GM21360 (cell line): ENCODE measurements around the gene CTNNA2.

Experiments used
- ATAC-seq: cut with Tn5 transposase; IDR thresholded peaks from one replicate; pipeline ENCODE4 v1.9.1; 2021; ENCODE audit warnings: mild to moderate bottlenecking, moderate library complexity; ENCODE audit not compliant: unreplicated experiment

Gene CTNNA2

DNA sequence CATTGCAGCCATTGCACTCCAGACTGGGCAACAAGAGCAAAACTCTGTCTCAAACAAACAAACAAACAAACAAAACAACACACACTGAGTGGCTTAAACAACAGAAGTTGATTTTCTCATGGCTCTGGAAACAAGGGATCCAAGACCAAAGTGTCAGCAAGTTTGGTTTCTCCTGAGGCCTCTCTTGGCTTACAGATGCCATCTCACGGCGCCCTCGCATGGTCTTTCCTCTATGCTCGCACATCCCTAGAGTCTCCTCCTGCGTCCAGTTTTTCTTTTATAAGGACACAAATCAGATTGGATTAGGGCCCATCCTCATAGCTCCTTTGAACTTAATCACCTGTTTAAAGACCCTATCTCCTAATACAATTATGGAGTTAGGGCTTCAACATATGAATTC, 925.1 kb downstream of the CTNNA2 start:
- no peak for ATAC-seq

DNA sequence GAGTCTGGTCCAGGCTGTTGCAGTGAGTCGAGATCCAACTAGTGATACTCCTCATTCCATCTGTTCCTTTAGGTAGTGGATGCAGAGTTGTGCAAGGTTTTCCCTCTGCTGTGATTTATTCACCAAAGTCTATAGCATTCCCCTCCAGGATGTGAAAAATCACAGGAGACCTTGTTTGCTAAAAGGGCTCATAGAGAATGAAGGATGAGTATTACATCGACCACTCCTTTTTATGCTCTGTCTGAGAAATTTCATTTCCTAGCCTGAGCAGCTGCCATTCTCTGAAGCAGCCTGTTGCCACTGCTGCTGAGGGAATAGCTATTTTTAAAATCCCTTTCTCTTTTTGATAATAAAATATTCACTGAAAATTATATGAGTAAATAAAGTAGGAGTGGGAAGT, 925.8 kb downstream of the CTNNA2 start:
- no peak for ATAC-seq

DNA sequence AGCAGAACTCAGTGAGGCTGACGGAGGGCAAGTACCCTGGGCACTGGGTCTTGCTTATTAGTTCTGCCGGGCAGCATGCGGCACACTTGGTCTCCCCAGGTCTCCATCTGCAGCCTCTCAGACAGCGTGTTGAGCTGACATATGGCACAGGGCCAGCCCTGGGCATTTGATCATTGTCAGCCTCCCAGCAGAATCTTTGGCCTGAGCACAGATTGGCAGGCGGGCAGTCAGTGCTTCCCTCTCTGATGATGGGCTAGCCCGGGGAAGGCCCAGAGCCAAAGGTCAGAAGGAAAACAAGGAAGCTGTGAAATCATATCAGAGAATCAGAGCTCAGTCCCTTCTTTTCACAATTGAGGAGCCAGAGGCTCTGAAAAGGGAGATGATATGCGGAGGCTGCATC, 941.8 kb downstream of the CTNNA2 start:
- no peak for ATAC-seq

DNA sequence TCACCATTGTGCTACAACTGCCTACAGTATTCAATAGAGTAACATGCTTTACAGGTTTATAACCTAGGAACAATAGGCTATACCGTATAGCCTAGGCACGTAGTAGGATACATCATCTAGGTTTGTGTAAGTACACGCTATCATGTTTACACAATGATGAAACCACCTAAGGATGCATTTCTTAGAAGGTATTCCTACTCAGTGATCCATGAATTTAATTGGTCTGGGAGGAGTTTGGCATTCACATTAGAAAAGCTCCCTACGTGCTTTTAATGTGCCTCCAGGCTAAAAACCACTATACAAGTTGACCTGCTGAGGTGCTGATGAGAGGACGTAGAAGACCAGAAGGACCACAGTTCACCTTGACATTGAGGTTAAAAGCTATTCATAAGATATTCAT, 946.2 kb downstream of the CTNNA2 start:
- ATAC-seq, result no peak

DNA sequence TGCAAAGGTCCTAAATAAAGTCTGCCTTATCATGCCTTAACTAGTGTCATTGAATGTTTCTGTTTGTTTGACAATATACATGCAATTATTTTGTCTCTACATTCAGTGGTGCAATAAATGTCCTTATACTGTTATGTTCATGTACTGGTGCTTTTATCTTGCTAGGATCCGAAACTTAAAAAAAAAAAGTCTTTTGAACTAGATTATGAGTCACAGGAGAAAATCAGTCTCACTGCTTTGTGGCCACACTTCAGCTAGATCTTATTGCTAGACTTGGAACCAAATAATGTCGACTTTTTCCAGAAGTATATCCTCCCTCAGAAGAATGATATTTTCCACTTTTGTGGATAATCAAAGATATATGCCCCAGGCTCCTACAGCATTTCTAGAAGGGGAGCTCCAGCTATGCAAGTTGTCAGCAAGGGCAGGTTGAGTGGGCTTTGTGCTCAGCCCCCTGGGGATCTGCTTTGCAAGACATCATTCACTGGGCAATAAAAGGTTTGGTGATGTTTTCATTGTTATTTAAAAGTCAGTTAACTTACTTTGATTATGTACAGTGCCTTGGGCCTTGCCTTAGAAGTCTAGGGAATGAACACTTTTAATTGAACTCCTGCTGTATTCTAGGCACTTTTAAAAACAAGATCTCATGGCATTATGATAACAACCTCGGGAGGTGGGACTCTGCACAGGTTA, 948.8 kb downstream of the CTNNA2 start:
- ATAC-seq, result peak; percentile 54

DNA sequence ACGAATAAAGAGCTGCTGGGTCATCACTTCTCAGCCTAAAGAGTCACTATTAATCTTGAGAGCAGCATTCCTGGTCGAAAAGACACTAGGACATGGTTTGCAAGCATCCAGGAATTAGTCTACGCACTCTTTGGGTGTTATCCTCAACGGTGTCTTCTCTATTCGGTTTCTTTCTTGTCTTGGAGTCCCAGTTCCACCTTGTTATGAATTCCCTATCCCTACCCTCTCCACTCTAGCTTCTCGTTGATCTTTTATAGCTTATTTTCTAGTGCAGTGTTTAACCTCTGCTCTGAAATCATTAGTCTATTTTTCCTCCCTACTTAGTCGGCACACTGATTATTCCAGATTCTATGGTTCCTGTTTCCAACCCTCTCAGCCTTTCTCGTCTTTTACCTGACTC, 949.8 kb downstream of the CTNNA2 start:
- no peak for ATAC-seq

DNA sequence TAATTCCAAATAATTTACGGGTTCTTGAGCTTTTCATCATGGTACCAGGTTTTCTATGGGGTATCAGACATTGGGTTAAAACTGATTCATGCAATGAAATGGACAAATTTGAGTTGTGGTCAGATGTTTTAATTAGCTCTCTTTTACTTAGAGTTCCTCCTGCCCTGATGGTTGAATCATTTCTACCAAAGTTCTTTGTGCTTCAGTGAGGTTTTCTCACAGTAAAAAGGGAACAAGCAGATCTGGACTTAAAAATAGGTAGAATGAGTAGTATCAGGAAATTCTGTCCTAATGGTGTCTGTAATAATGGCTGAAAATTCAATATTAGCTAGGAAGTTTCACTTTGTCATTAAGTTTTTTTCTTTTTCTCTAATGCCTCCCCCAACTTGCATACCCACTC, 951.4 kb downstream of the CTNNA2 start:
- ATAC-seq, result no peak

DNA sequence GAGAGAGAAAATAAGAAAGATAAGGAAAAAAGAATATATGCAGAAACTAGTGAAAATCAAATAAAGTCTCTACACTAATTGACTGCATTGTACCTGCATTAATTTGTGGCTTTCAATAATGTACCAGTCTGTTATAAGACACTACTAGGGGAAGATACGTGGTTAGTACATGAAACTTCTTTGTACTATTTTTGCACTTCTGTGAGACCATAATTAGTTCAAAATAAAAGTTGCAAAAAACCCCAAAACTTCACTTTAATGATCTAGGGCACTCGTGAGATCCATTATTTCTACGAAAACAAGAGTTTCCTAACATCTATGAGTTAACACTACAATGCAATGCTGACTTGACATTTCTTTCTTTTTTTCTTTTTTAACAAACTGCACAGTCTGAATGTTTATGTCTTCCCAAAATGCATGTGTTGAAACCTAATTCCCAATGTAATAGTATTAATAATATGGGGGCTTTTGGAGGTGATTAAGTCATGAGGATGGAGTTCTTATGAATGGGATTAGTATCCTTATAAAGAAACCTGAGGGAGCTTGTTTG, 954.5 kb downstream of the CTNNA2 start:
- no peak for ATAC-seq

DNA sequence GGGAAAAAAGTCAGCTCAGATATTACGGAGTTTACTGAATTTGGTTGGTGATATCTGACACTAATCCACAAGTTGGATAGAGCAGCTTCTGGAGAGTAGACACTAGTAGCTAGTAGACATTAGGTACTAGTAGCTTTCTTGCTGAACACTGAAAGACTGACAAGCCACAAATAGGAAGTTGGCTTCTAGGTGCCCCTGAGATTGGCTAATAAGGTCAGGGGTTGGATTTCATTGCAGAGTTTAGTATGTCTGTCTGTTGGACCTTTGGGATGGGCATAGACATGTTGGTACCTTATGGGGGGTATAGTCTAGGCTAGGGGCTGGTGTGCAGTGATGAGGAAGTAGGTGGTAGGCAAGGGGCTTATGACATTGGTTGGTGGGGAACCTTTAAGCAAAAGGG, 956.6 kb downstream of the CTNNA2 start:
- ATAC-seq, result no peak

DNA sequence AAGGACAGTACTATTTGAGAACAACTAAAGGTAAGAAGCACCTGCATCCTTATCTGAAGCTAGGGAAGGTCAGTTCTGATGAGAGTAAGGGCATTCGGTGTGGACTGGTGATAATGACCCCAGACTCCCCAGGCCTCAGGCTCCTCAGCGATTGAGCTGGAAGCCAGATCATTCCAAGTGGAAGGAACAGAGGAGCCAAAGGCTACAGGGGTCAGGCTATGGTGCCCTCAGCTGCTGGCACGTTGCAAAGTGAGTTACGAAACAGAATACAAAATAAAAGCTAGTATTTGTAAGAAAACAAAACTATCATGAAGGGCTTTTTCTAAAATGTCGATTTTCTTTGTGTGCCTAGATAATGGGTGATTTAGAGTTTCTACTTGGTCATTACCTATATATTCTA, 960.2 kb downstream of the CTNNA2 start:
- ATAC-seq, result no peak

DNA sequence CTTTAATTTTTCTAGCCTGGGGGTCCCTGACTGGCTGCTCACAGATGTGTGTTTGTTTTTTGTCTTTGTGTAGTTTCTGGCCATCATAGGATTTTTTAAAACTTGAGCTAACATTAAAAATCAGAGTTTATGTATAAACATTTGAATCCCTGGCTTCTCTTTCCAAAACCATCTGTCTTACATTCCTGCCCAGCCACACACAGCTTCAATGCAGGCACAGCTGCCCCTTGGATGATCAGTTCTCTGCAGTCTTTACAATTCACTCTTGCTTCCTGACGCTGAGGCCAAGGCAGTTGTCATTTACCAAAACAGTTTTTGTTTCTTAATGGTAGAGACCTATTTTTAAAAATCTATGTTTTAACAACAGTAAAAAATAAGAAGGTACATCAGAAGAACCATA, 960.9 kb downstream of the CTNNA2 start:
- ATAC-seq, result no peak

DNA sequence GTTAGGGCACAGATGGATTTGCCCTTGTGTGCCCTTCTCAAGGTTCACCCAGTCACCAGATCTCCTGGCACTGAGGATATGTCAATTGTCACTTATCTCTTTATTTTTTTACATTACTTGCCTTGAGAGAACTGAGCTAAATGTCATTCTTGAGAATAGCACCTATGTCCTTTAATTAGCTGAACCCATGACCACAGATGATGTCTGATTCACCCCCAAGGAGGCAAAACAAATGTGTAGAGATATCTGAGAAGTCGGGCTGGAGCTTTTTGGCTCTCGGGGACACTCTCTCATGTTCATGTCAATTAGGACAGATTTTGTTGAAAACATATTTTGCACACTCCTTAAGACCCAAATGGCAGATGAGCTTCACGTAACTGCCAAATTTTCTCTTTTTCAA, 963.1 kb downstream of the CTNNA2 start:
- no peak for ATAC-seq

DNA sequence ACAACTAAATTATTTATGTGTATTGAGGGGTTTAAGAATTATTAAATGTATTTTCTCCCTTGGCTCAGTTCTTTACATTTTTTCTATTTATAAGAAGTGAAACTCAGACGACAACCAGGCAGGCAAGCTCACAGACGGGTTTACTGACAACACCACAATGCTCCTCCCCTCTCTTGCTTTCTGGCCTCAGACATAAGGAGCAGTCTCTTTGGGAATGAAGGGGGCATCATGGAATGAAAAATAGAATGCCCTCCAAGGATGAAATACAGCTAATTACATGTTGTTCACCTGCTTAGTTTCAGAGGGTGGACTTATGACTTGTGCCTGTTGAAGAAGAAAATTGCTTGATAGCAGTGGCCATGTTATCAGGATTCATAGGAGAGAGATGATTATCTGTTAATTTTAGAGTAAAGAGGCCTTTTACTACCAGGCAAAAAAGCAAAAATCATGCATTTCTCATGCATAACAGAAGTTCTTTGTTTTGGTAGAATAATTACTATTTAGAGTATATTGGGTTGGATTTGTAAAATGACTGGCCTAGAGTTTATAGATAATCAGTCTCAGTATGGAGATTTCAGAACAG, 963.8 kb downstream of the CTNNA2 start:
- ATAC-seq, result no peak

DNA sequence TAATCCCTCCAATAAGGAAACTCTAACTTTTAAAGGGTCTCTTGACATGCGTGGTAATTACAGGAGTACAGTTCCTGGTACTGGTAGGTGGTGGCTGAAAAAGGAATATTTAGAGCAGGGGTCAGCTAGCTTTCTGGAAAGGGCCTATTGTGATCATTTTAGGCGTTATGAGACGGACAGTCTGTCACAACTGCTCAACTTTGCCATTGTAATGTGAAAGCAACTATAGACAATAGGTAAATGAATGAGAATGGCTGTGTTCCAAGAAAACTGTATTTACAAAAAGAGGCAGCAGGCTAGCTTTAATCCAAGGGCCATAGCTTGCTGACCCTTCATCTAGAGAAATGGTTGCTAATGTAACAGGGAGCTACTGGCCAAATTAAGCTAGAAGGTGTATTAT, 969.4 kb downstream of the CTNNA2 start:
- ATAC-seq, result no peak

DNA sequence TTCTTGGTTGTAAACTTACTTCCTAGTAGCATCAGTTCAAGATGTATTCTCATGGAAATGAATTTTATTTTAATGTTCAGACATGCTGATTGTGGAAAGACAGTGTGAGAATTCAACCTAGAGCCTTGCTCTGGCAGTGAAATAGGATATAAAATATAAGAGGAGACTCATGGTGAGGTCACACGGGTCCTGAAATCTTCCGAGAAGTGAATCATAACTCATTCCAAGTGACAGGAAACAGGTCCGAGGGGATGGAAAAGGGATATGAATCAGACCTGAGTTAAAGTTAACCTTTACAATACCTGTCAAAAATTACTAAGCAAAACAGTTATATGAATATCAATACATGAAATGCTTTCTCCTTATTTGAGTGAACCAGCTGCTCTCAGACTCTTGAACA, 976.9 kb downstream of the CTNNA2 start:
- ATAC-seq, result no peak

DNA sequence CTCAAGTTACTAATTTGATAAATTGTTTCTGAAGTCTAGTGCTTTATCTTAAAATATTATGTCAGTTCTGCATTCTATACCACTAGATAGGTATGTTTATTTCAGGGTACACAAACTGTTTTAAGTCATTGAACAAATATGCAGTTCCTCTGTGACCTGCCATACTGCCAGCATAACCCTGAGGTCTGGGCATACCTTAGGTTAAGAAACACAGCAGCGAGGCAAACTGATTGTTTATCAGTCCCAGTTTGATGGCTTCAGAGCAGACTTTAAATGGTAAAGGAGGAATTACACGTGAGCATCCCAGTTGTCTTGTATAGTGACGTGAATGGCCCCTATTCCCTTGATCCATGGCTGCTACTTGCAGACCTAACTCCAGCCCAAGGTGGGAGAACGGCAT, 978.1 kb downstream of the CTNNA2 start:
- ATAC-seq, result no peak

DNA sequence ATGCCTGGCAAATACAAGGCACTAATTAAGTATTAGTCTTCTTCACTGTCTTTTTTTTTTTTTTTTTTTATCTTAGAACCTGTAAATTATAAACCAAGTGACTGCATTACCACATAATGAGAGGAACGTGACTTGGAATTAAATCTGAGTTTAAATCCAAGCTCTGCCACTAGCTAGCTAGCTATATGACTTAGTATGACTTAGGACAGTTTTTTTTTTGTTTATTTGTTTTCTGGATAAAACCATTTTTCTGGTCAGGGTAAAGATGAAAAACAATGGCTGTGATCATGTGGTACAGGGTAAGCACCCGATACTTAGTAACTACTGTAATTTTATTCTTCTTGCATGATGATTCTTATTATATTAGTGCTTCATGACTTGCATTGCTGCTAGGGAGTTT, 983.5 kb downstream of the CTNNA2 start:
- no peak for ATAC-seq

DNA sequence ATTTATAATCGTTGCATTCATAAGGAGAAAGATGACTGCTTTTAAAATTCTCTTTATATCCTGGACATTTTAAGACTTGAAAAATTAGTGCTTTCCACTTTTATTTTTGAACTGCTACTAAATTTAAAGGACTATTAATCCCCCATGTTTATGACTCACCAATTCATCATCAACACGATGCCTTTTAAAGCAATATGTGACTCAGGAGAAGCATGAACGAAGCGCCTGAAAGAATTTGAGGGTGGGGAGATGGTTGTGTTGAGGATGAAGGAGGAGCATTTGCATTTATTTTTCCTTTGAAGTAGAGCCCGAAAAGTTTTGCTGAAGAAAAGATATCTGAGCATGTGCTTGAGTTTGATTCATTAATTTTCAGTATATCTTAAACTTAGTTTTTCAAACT, 983.9 kb downstream of the CTNNA2 start:
- ATAC-seq, result no peak

DNA sequence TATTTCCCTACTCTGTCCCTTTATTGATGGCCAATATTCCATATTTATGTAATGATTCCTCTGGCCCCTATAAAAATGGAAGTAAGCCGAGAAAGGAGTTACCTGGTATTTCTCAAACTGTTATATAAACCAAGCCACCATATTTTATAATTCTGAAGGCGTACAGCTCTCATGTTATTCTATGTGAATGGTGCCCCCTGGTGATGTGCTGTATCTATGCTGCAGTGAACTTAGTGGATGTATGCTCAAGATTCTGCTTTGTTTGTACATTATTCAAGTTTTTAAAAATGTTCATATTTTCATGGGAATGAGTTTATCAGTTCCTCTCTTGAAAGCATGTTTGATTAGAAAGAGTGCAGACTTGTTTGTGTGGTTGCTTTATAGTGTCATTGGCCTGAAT, 986.2 kb downstream of the CTNNA2 start:
- ATAC-seq, result no peak

DNA sequence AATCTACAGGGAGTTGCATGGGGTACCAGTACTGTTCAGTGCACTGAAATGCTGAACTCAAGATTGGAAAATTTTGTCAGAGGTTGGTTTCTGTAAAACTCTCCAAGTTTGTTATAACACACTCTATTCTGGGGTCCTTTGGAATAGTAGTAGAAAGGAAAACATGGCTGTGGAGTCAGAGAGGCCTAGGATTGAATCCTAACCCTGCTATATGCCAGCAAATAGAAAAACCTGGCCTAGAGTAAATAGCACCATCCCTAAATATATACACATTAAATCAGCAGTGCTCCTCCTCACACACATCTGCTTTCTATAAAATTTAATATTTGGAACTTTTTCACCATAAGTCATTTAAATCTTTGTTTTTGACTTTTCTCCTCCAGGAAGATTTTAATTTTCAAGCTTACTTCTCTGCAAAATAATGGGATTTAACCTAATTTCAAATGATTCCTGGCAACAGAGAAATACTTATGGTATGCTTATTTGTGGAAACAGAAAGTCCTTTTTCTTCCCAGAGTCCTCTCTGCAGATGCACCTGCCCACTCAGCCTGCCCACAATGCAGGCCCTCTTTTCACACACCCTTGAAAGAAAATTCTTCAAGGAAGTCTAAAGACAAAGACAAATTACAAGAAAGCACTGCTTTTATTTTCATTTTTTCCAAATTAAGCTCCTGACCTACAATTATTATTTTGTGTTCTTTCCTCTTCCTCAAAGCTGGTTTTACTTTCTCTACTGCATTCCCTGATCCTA, 989.2 kb downstream of the CTNNA2 start:
- no peak for ATAC-seq

DNA sequence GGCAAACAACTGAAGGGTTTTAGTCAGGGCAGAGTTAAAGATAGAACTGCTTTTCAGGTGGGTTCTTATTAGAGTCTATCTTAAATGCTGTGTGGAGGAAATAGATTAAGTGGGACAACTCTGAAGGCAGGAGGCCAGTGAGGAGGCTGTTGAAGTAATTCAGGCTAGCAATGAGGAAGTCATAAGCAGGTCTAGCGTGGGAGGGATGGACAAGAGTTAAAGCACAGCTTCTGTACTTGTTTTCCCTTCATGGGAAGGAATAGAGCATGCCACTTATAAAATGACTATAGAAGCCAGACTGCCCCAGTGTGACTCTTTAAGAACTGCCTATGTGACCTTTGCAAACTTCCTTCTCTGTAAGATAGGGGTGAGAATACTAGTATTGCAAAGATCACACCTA, 993.7 kb downstream of the CTNNA2 start:
- ATAC-seq, result no peak

DNA sequence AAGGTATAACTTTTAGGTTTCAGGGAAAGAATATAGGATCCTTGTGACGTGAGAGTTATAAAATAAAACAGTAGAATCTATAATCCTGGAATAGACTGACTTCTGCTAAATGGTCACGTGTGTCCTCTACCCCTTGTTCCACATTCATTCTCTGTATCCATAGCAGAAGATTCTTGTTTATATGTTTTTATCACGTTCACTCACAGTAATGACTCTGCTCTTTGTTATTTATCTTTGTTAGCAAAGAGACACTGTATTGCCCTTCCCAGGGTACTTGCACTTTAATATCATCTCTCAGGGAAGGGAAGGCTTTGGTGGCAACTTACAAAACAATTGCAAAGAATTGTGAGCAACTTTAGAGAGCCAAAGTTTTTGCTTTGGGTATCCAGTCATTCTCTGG, 997.9 kb downstream of the CTNNA2 start:
- no peak for ATAC-seq
